Stimulated activated CD4-positive, alpha-beta T cell treated with anti-CD3 and anti-CD28 coated beads, TNF-alpha, amount 100 ng/mL, for 4 hours (primary cell): ENCODE measurements around the gene SLAMF1.
A peak's percentile ranks its signal among the peaks of the same experiment; 100 is the strongest.
"Not testable (repeated sequence)": the region's sequence is repeated elsewhere in the genome, so short reads cannot be mapped to it uniquely, and the experiment has no call there.

ENCODE experiments used
- DNase-seq, 3 experiments: peaks; one replicate each; pipeline ENCODE4 v3.0.0-alpha.2; 2020; ENCODE audit warnings: low read depth in 3 of 3

Gene SLAMF1

DNA sequence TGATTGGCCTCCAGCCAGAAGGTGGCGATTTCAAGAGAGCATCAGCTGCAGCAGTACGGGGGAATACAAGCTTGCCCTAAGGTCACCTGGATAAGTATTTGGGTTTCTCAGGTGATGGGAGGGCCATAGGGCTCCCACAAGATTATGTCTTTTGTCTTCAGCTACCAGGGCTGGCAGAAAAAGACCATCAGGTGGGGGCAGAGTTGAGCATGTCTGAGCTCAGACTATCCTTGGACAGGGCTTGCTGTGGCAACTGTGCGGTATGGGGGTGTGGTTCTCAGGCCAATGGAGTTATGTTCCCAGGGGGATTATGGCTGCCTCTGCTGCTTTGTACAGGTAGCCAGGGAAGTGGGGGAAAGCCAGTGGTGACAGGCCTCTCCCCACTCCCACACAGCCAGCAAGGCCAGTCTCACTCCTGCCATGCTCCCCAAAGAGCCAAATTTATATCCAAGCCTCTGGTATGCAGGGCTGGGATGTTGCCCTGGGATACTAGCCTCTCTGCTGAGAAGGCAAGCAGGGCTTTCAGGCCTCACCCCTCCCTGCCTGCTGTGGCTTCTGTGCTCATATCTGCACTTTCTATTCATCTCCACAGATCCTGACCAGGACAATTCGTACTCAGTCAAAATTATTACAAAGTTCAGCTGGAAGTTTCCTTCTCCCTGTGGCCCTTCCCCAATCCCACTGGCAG is 40.9 kb downstream of the SLAMF1 start:
- no peak for DNase-seq

DNA sequence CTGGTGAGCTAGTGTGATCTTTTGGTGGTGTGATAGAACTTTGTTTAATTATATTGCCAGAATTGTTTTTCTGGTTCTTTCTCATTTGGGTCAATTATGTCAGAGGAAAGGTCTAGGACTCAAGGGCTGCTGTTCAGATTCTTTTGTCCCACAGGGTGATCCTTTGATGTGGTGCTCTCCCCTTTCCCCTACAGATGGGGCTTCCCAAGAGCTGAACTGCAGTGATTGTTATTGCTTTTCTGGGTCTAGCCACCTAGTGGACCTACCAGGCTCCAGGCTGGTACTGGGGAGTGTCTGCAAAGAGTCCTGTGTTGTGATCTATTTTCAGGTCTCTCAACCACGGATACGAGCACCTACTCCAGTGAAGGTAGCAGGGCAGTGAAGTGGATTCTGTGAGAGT is 41.6 kb downstream of the SLAMF1 start:
- no peak for DNase-seq

DNA sequence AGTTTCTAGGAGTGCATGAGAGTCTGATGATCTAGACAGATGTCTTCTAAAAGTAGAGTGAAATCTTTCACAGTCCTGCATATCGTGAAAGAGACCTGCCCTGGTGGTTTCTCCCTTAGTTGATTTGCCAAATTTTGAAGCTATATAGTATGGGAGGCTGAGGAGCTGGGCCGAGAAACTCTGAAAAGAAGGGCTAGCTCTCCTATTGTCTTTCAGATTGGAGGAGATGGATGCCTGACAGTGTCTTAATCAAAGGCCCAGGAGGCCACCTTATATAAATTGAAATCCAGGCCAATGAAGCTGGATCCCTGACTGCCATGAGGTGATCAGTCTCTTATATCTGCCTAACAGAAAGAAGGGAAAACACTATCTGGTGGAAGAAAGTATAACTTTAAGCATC is 49.1 kb downstream of the SLAMF1 start:
- no peak for DNase-seq

DNA sequence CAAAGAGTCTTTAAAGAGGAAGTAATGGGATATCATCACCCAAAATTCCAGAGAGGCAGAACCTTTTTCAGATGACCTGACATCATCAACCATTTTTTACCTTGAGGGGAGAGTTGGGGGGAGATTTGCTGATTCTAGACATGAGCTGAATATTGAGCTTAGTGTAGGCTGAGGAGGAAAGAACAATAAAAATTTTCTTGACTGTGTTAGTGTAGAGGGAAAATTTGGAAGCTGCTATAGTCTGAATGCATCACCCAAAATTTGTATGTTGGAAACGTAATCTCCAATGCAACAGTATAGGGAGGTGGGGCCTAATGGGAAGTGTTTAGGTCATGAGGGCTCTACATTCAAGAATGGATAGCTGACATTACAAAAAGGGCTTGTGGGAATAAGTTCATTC is 49.8 kb downstream of the SLAMF1 start:
- DNase-seq = no peak

DNA sequence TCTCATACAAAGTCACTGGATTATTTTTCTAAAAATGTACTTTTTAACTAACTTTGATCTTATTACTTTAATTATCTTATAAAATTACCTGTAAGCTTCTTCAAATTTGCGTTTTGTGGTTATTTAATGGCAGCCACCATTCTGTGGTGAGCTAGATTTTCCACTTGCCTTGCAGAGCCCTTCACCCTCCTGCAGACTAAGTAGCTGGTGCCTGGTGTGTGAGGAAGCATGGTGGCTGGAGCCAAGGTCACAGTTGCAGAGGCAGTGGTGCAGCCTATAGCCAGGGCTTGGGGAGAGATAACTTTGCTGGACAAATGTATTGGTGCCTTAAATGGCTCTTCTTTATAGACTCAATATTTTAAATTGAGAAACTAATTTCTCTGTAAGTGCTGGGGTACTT is 56.4 kb downstream of the SLAMF1 start:
- DNase-seq = no peak

DNA sequence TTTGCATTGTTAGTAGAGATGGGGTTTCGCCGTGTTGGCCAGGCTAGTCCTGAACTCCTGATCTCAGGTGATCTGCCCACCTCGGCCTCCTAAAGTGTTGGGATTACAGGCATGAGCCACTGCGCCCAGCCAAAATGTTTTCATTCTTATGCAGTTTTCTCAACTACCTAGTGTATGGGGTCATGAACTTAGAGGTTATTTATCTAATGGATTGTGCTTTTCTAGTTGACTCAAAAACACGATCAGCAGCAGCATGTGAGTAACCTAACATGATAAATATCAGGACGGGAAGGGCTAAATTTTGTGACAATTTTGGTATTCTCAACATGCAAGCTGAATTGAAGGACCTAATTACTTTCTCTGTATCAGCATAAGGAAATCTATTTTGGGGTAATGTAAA is 58.4 kb downstream of the SLAMF1 start:
- no peak for DNase-seq

DNA sequence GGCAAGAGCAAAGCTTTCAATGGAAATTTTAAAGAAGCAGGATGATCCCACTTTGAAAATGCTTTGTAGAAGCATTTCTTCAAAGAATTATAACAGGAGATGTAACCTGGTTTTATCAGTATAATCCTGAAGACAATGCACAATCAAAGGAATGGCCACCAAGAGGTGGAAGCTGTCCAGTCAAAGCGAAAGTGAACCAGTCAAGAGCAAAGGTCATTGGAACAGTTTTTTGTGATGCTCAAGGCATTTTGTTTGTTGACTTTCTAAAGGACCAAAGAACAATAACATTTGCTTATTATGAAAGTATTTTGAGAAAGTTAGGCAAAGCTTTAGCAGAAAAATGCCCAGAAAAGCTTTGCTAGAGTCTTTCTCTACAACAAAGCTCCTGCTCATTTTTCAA is 62.1 kb downstream of the SLAMF1 start:
- DNase-seq = no peak

DNA sequence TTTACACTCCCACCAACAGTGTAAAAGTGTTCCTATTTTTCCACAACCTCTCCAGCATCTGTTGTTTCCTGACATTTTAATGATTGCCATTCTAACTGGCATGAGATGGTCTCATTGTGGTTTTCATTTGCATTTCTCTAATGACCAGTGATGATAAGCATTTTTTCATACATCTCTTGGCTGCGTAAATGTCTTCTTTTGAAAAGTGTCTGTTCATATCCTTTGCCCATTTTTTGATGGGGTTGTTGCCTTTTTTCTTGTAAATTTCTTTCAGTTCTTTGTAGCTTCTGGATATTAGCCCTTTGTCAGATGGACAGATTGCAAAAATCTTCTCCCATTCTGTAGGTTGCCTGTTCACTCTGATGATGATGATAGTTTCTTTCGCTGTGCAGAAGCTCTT is 63.9 kb downstream of the SLAMF1 start:
- DNase-seq = not testable (repeated sequence)

DNA sequence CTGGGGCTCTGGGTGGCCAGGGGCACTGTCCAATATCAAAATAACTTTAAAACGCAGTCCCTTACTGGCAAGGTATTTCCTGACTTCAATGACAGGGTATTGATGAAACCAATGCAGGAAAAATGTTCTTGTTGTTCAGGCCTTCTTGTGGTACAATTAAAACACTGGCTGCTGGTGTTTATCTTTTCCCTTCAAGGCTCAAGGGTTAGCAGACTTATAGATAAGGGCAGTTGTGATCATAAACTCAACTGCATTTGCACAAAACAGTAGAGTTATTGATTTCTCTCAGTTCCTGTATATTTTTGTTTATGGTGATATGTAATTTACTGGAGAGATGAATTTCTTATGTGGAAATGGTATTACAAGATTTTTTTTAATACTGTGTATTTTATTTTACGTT is 64.9 kb downstream of the SLAMF1 start:
- DNase-seq = no peak

DNA sequence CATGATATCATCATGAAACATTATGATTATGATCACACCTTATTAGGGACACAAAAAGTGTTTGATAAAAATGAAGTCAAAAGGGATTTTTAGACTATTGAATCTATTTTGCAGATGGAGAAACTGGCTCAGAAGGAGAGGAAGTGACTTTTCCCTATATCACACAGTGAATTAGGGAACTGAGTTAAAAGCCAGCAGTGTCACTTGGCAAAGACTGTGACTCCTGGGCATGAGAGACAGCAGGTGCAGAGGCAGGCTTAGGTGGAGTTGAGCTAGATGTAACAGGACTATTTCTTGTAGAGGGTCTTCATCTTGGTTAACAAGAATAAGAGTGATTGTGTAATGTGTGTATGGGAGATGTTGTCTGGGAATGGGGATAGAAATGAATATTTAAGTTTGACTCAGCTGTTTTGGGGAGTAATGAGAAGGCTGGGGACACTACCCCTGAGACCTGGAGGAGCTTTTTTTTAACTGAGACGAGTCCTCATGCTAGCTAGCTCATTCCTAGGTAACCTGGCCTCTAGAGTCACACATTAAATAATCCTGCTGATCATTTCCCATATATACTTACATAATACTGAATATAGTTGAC is 66.5 kb downstream of the SLAMF1 start:
- no peak for DNase-seq

DNA sequence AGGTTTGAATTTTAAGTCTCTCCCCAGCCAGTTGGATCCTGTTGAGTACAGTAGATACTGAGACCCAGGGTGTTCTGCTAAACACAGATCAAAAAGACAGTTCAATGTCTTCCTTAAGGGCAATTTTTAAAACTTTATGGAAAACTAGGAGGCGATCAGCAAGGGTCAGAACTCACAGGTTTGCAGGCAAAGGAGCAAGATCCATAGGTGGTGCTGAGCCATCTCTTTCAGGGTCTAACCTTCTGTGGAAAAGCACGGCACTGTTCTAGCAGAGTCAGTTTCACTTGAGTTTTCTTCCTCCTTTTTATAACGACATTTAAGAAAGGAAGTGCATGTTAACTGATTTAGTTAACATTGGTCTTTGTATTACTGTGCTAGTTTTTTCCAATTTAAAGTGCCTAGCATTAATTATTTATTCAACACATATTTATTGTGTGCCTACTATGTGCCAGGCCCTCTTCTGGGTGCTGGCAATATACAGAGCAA is 67.6 kb downstream of the SLAMF1 start, which contains the start of gene CD84:
Gene CD84, minus strand, starts transcription at position 281 of the 486 bp plus-strand sequence. Its CDS starts 59 bp downstream, at position 222.
- DNase-seq = no peak

DNA sequence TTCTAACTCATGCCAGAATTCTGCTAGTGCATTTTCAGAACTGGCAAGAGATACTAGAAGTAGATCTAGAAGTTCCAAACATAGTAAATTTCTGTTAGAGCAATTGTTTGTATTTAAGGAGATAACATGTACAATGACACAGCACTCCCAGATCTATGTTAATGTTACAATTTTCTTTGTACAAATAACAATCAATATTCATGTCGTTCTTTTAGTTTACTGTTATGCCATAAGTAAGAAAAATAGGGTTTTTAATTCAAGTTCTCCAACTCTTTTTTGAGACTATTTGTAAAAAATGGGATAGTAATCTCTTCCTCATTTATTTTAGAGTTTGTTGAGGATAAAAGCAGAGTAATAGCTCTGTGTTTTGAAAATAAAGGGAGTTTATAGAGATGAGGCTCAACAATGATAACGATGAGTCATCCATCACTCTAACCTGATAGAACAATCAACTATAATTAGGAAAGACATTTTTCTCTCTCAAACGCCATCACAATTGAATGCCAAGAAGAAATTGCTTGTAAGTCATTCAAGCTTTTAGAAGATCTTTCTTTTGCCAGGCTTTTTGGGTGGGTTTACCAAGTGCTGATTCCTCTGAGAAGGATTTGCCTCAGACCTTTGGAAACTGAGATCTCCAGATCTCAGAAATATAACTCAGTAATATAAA is 68.2 kb downstream of the SLAMF1 start:
- no peak for DNase-seq

DNA sequence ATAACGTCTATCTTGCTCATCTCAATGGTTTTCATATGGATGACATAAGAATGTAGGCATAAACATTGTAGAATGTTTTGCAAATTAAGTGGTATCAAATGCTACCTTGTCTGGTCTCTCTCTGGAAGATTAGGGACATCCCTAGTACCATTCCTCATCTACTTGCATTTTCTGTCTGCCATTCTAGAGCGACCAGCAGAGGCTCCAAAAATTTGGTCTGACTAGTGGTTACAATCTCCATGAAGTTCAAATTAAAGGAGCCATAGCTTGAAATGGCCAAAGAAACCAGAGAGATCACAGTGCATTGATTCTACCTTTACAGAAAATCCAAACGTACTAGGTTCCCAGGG is 68.7 kb downstream of the SLAMF1 start:
- no peak for DNase-seq

DNA sequence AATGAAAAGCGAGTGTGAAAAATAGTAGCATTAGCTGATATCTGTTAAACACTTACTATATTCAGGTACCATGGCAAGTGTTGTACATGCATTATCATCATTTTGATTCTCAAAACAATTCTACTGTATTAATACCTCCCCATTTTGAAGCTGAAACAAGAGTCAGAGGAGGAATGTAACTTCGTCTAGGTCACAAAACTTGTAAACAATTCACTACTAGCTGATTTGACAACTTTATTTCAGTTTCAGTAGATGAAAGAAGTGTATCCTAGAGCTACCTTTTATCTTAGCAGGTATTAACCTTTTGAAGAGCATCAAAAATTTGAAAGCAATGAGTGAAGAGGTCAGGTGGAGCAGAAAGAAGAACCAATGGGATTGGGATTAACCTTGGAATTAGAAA is 69.2 kb downstream of the SLAMF1 start:
- DNase-seq = no peak

DNA sequence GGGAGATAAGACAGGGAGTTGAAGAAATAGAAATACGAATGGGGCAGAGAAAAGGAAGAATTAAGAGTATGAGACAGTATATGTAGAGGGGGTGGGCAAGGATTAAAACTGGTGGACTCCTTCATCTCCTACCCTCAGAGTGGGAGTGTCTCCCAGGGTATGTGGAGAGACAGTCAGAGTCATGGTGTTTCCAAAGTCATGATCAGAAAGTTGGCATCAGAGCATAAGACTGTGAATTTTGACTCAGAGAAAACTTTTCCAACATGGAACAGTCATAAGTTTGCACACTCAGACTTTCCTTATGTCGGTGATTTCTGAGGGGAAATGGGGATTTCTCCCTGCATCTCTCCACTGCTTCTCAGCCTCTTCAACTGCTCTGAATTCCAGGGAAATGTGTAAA is 70.0 kb downstream of the SLAMF1 start:
- DNase-seq = no peak

DNA sequence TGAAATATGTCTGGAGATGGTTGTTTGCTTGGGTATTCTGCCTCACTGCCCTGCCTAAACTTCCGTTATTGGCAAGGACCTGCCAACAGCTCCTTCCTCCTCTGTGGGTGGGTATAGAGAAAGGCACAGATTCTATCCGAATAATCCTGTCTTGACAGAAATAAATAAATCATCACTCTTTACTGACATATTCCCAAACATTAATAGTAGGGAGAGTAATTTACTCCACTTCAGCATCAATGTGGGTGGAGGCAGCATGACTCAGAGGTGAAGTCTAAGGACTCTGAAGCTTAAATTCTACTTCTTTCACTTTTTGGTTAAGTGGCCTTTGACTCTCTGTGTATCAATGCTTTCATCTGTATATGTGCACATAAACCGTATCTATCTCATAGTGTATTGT is 70.5 kb downstream of the SLAMF1 start:
- DNase-seq = peak in 2 of 3 experiments; percentile 35 to 46

DNA sequence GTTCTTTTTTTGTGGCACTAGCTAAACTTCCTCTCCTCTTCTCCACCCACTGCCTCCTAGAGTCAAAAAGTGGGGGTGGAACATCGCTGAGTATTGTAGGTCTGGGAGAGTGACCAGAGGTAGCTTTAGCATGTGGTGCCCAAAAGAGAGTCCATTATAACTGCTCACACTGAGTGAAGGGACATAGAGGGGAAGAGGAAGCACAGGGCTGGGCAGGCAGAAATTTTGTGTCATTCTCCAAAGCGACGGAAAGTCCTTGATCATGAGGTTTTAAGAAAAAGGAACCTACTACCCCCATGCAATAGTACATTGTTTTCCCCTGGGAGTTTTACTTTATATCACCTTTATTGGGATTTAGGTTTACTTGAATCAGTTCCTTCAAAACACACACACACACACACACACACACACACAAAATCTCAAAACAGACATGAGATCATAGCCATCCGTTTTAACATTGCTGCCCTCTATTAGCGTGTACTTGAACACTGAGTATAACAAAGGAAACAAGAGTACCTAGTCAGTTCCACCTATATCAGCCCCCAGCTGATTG is 71.7 kb downstream of the SLAMF1 start:
- no peak for DNase-seq

DNA sequence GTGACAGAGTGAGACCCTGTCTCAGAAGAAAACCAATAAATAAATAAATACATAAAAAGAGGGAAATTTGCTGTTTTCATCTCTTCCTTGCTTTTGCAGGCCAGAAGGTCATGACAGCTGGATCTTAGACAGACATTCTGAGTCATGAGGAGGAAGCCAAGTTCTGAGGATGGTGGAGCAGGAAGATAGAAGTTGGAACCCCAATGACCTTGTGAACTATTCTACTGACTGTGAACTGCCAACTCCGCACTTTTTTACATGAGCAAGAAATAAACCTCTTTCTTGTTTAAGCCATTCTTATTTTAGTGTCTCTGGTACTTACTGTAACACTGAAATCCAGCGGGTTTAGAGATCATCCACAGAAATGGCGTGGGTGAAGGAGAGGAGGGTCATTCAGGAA is 76.0 kb downstream of the SLAMF1 start:
- DNase-seq = no peak

DNA sequence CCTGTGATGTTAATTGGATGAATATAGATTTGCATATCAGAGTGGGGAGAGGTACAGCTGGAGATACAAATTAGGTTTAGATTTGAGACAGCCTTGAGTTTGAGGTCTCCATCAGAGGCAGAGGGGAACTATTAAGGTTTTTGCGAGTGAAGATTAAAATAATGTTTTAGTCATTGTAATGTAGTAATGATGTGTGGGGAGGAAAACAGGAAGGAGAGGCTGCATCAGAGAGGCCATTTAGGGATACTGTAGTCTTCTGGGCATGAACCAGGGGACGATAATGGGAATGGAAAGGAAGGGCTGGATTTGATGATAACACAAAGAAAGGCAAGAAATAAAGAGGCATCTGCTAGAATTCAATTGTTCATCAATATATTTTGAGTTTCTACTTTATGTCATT is 77.0 kb downstream of the SLAMF1 start:
- DNase-seq = no peak

DNA sequence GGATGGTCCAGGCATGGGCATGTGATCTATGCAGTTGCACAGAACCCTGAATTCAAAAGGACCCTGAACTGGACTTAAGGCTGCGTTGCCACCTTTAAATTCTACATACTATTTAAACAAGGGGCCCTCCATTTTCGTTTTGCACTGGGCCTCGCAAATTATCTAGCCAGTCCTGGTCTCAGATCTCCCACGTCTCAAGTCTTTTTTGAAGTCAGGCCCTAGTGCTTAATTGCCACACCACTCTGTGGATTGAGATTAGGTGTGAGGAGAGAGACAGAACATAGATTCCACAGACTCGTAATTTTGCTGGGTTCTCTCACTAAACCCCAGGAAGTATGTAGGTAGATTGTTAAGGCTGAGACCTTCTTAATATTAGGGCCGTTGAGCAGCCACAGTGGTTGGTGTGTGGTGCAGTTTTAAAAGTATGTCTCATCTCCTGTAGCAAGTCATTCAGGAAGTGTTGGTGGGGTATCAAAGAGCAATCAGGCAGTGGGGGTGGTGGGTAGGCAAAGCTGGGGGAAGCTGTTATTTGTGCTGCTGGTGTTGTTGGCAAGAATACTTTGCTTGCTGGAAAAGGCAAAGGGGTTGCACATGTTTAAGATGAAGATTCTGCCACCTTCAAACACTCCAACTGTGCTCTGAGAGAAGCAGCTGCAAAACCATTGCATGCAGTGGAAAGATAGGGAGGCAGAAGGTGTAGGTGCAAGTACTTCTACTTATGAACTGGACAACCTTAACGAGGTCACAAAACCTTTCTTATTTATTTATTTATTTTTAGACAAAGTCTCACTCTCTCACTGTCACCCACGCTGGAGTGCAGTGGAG is 78.8 kb downstream of the SLAMF1 start:
- peak in 2 of 3 experiments; percentile 54 to 61 for DNase-seq

DNA sequence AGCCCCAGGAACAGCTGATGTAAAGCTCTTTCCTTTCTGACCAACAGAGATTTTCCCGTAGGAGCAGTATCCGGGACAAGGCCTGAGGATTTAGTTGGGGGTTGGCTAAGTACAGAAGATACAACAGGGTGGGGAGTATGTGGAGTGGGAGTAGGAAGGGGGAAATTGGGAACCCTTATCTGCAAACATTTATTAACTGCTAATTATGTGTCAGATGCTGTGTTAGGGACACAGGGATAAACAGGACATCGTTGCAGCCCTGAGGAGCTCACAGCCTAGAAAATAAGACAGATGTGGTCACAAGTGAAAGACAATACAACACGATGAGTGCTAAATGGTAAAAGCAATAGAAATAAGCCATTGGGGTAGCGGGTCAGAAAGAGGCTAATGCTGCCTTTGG is 79.5 kb downstream of the SLAMF1 start:
- no peak for DNase-seq

DNA sequence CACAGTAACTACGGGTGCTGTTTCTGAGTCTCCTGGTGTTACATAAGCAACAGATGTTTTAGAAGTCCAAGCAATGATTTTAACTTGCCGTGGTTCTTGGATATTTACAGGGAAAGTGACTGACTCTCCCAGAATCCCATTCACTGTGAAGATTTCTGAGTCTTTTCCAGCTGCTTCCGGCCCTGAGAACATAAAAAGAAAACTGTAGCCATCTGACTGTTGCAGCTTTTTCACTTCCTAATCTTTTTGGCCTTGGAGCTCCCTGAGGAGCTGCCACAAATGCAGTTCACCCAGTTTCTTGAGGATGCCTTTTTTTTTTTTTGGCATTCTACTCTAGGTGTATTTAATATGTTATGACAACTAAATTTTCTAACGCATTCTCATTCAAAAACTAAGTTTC is 81.3 kb downstream of the SLAMF1 start:
- no peak for DNase-seq
